T-helper 1 cell treated with Interleukin-12 subunit alpha and Interleukin-12 subunit beta and Interleukin-4 antibody, amounts not matched to agents 30 μg/mL and 1 μg/mL, for 36 hours (primary cell): Measurements from ENCODE around the gene EPS15.
"Not testable (repeated sequence)": the region's sequence is repeated elsewhere in the genome, so short reads cannot be mapped to it uniquely, and the experiment has no call there.

Experiments used
- H3K27ac Mint-ChIP-seq: one replicate; pipeline ENCODE4 v1.8.0; 2021; ENCODE audit warnings: mild to moderate bottlenecking, mixed read lengths
- H3K27me3 Mint-ChIP-seq: one replicate; pipeline ENCODE4 v1.8.0; 2021; ENCODE audit warnings: low read depth, mixed read lengths
- H3K36me3 Mint-ChIP-seq: one replicate; pipeline ENCODE4 v1.8.0; 2021; ENCODE audit warnings: low read depth, mixed read lengths
- H3K4me1 Mint-ChIP-seq: one replicate; pipeline ENCODE4 v1.8.0; 2021; ENCODE audit warnings: low read depth, mixed read lengths
- H3K4me3 Mint-ChIP-seq: one replicate; pipeline ENCODE4 v1.8.0; 2021; ENCODE audit warnings: mild to moderate bottlenecking, moderate library complexity, mixed read lengths
- H3K9me3 Mint-ChIP-seq: one replicate; pipeline ENCODE4 v1.8.0; 2021; ENCODE audit warnings: mixed read lengths

The EPS15 gene

GRCh38 chr1:51484591-51484990, 34.5 kb downstream of the EPS15 start:
- Mint-ChIP-seq H3K27ac (no peak overlapping the region), H3K4me3 (no peak overlapping the region), H3K27me3 (no peaks in the 10 kb centered on the region), H3K36me3 (peaks cover 22% of the 10 kb centered on the region), H3K4me1 (peaks cover 8% of the 10 kb centered on the region), H3K9me3 (no peaks in the 10 kb centered on the region)

- Mint-ChIP-seq H3K4me1 (peaks cover 8% of the 10 kb centered on the region), H3K9me3 (peaks cover 7% of the 10 kb centered on the region), H3K27me3 (no peaks in the 10 kb centered on the region), H3K4me3 (no peak overlapping the region), H3K27ac (no peak overlapping the region), H3K36me3 (peaks cover 27% of the 10 kb centered on the region)
Measured at GRCh38 chr1:51482881-51483280, 36.2 kb downstream of the EPS15 start.

GRCh38 chr1:51474832-51475620, 44.0 kb downstream of the EPS15 start:
- not testable (repeated sequence) for H3K27ac Mint-ChIP-seq, H3K4me1 Mint-ChIP-seq, H3K27me3 Mint-ChIP-seq, H3K4me3 Mint-ChIP-seq
- peaks cover 11% of the 10 kb centered on the region for H3K9me3 Mint-ChIP-seq
- peaks cover 44% of the 10 kb centered on the region for H3K36me3 Mint-ChIP-seq

- H3K4me3 Mint-ChIP-seq: no peak overlapping the region
- peaks cover 4% of the 10 kb centered on the region for H3K9me3 Mint-ChIP-seq
- H3K36me3 Mint-ChIP-seq: peaks cover 37% of the 10 kb centered on the region
- peaks cover 5% of the 10 kb centered on the region for H3K4me1 Mint-ChIP-seq
- no peaks in the 10 kb centered on the region for H3K27me3 Mint-ChIP-seq
- H3K27ac Mint-ChIP-seq: no peak overlapping the region
Measured at GRCh38 chr1:51473331-51474115, 45.5 kb downstream of the EPS15 start.

GRCh38 chr1:51472359-51472758, 46.7 kb downstream of the EPS15 start:
- H3K27ac Mint-ChIP-seq: no peak overlapping the region
- peaks cover 35% of the 10 kb centered on the region for H3K36me3 Mint-ChIP-seq
- no peaks in the 10 kb centered on the region for H3K27me3 Mint-ChIP-seq
- peaks cover 4% of the 10 kb centered on the region for H3K9me3 Mint-ChIP-seq
- H3K4me1 Mint-ChIP-seq: peaks cover 5% of the 10 kb centered on the region
- no peak overlapping the region for H3K4me3 Mint-ChIP-seq

GRCh38 chr1:51469518-51469917, 49.5 kb downstream of the EPS15 start:
- Mint-ChIP-seq H3K4me1 (peaks cover 6% of the 10 kb centered on the region), H3K9me3 (no peaks in the 10 kb centered on the region), H3K4me3 (no peak overlapping the region), H3K27ac (no peak overlapping the region), H3K36me3 (peaks cover 32% of the 10 kb centered on the region), H3K27me3 (no peaks in the 10 kb centered on the region)

- Mint-ChIP-seq H3K9me3 (no peaks in the 10 kb centered on the region), H3K4me1 (peaks cover 5% of the 10 kb centered on the region), H3K27me3 (no peaks in the 10 kb centered on the region), H3K4me3 (no peak overlapping the region), H3K36me3 (peaks cover 39% of the 10 kb centered on the region), H3K27ac (no peak overlapping the region)
Measured at GRCh38 chr1:51464828-51465227, 54.2 kb downstream of the EPS15 start.

GRCh38 chr1:51463561-51463960, 55.5 kb downstream of the EPS15 start:
- Mint-ChIP-seq H3K4me1 (peaks cover 5% of the 10 kb centered on the region), H3K4me3 (no peak overlapping the region), H3K36me3 (peaks cover 34% of the 10 kb centered on the region), H3K9me3 (no peaks in the 10 kb centered on the region), H3K27me3 (no peaks in the 10 kb centered on the region), H3K27ac (no peak overlapping the region)

- not testable (repeated sequence) for H3K27ac Mint-ChIP-seq, H3K4me1 Mint-ChIP-seq, H3K9me3 Mint-ChIP-seq, H3K4me3 Mint-ChIP-seq, H3K27me3 Mint-ChIP-seq
- H3K36me3 Mint-ChIP-seq: peaks cover 33% of the 10 kb centered on the region
Measured at GRCh38 chr1:51462289-51462688, 56.8 kb downstream of the EPS15 start.

GRCh38 chr1:51454554-51454953, 64.5 kb downstream of the EPS15 start:
- peaks cover 7% of the 10 kb centered on the region for H3K36me3 Mint-ChIP-seq
- H3K27ac Mint-ChIP-seq: no peak overlapping the region

GRCh38 chr1:51453010-51453409, 66.1 kb downstream of the EPS15 start:
- no peak overlapping the region for H3K4me3 Mint-ChIP-seq
- H3K9me3 Mint-ChIP-seq: no peaks in the 10 kb centered on the region
- H3K36me3 Mint-ChIP-seq: peaks cover 14% of the 10 kb centered on the region
- H3K4me1 Mint-ChIP-seq: no peaks in the 10 kb centered on the region
- H3K27ac Mint-ChIP-seq: no peak overlapping the region
- no peaks in the 10 kb centered on the region for H3K27me3 Mint-ChIP-seq

More at GRCh38 chr1:51454554-51454953, 64.5 kb downstream of the EPS15 start:
- Mint-ChIP-seq H3K4me3 (no peak overlapping the region), H3K27me3 (no peaks in the 10 kb centered on the region), H3K4me1 (no peaks in the 10 kb centered on the region), H3K9me3 (no peaks in the 10 kb centered on the region)

GRCh38 chr1:51448844-51449454, 70.1 kb downstream of the EPS15 start:
- peaks cover 22% of the 10 kb centered on the region for H3K36me3 Mint-ChIP-seq
- H3K27ac Mint-ChIP-seq, H3K27me3 Mint-ChIP-seq, H3K4me3 Mint-ChIP-seq, H3K9me3 Mint-ChIP-seq, H3K4me1 Mint-ChIP-seq: not testable (repeated sequence)

GRCh38 chr1:51445351-51446090, 73.5 kb downstream of the EPS15 start:
- Mint-ChIP-seq H3K27ac (no peak overlapping the region), H3K9me3 (no peaks in the 10 kb centered on the region), H3K36me3 (peaks cover 24% of the 10 kb centered on the region), H3K4me1 (peaks cover 12% of the 10 kb centered on the region), H3K27me3 (no peaks in the 10 kb centered on the region), H3K4me3 (no peak overlapping the region)

- Mint-ChIP-seq H3K27me3 (no peaks in the 10 kb centered on the region), H3K36me3 (peaks cover 24% of the 10 kb centered on the region), H3K4me3 (no peak overlapping the region), H3K27ac (no peak overlapping the region), H3K9me3 (no peaks in the 10 kb centered on the region), H3K4me1 (peaks cover 12% of the 10 kb centered on the region)
Measured at GRCh38 chr1:51444534-51445192, 74.4 kb downstream of the EPS15 start.
